H9 (cell line): ENCODE measurements around the gene THSD7A. TPM values are rescaled to one million over a fixed set of nuclear protein-coding genes. Genes with fewer than 3 reads are reported as not detected.

Source experiments
- DNase-seq: peaks from one replicate; pipeline ENCODE4 v3.0.0-alpha.2; 2017
- H2AFZ ChIP-seq: one replicate; pipeline ENCODE4 v1.6.1; 2013; ENCODE audit warnings: mild to moderate bottlenecking, low read length, control low read depth, moderate library complexity
- H2AK5ac ChIP-seq: 2 replicates; pipeline ENCODE4 v1.6.1; 2013; ENCODE audit warnings: low read length, control low read depth, mixed read lengths; ENCODE audit not compliant: insufficient read length
- H2BK120ac ChIP-seq: one replicate; pipeline ENCODE4 v1.6.1; 2013; ENCODE audit warnings: low read depth, mild to moderate bottlenecking, low read length, control low read depth, inconsistent platforms; ENCODE audit not compliant: poor library complexity, severe bottlenecking
- H2BK12ac ChIP-seq: 2 replicates; pipeline ENCODE4 v1.6.1; 2013; ENCODE audit warnings: low read length, control low read depth, mixed read lengths, low read depth; ENCODE audit not compliant: insufficient read length
- H2BK15ac ChIP-seq: 2 replicates; pipeline ENCODE4 v1.6.1; 2013; ENCODE audit warnings: low read depth, low read length, control low read depth
- H2BK20ac ChIP-seq: one replicate; pipeline ENCODE4 v1.6.1; 2013; ENCODE audit warnings: low read depth, mild to moderate bottlenecking, low read length, control low read depth, inconsistent platforms; ENCODE audit not compliant: poor library complexity, severe bottlenecking
- H2BK5ac ChIP-seq: 2 replicates; pipeline ENCODE4 v1.6.1; 2013; ENCODE audit warnings: low read length, control low read depth, mixed read lengths; ENCODE audit not compliant: insufficient read length
- H3K14ac ChIP-seq: 2 replicates; pipeline ENCODE4 v1.6.1; 2013; ENCODE audit warnings: low read length, control low read depth; ENCODE audit not compliant: insufficient read depth
- H3K18ac ChIP-seq: 2 replicates; pipeline ENCODE4 v1.6.1; 2013; ENCODE audit warnings: low read depth, mild to moderate bottlenecking, mixed read lengths, low read length, control low read depth; ENCODE audit not compliant: insufficient read length
- H3K23ac ChIP-seq: 2 replicates; pipeline ENCODE4 v1.6.1; 2013; ENCODE audit warnings: low read length, control low read depth, mixed read lengths, low read depth; ENCODE audit not compliant: insufficient read length
- H3K23me2 ChIP-seq: 2 replicates; pipeline ENCODE4 v1.6.1; 2013; ENCODE audit warnings: low read depth, mild to moderate bottlenecking, mixed read lengths, low read length, control low read depth; ENCODE audit not compliant: insufficient read length, poor library complexity, severe bottlenecking
- H3K27ac ChIP-seq: 2 replicates; pipeline ENCODE4 v1.5.1; 2013; ENCODE audit warnings: low read length, control low read depth, mixed read lengths, low read depth; ENCODE audit not compliant: insufficient read length
- H3K27me3 ChIP-seq: 2 replicates; pipeline ENCODE4 v1.6.1; 2013; ENCODE audit warnings: low read length, control low read depth, inconsistent platforms; ENCODE audit not compliant: insufficient read depth
- H3K4ac ChIP-seq: 2 replicates; pipeline ENCODE4 v1.6.1; 2013; ENCODE audit warnings: low read depth, mild to moderate bottlenecking, control low read depth, inconsistent platforms, low read length, moderate library complexity
- H3K4me1 ChIP-seq: 2 replicates; pipeline ENCODE4 v1.6.1; 2013; ENCODE audit warnings: low read length, control low read depth, inconsistent platforms; ENCODE audit not compliant: insufficient read depth
- H3K4me2 ChIP-seq: 2 replicates; pipeline ENCODE4 v1.6.1; 2013; ENCODE audit warnings: low read length, control low read depth, mixed read lengths; ENCODE audit not compliant: insufficient read length, insufficient read depth
- H3K56ac ChIP-seq: 2 replicates; pipeline ENCODE4 v1.6.1; 2013; ENCODE audit warnings: low read depth, mild to moderate bottlenecking, mixed read lengths, low read length, control low read depth; ENCODE audit not compliant: insufficient read length
- H3K79me1 ChIP-seq: 2 replicates; pipeline ENCODE4 v1.6.1; 2013; ENCODE audit warnings: low read depth, mild to moderate bottlenecking, moderate library complexity, low read length, control low read depth, inconsistent platforms; ENCODE audit not compliant: insufficient read depth, poor library complexity, severe bottlenecking
- H3K79me2 ChIP-seq: 2 replicates; pipeline ENCODE4 v1.6.1; 2013; ENCODE audit warnings: low read length, control low read depth, inconsistent platforms; ENCODE audit not compliant: insufficient read depth
- H3K9ac ChIP-seq: 2 replicates; pipeline ENCODE4 v1.6.1; 2013; ENCODE audit warnings: low read length, control low read depth, mixed read lengths; ENCODE audit not compliant: insufficient read length; ENCODE audit errors: extremely low read depth
- H3K9me3 ChIP-seq: one replicate; pipeline ENCODE4 v1.6.1; 2013; ENCODE audit warnings: low read depth, low read length, inconsistent platforms; ENCODE audit not compliant: control insufficient read depth
- H3T11ph ChIP-seq: one replicate; pipeline ENCODE4 v1.6.1; 2013; ENCODE audit warnings: mild to moderate bottlenecking, low read length, control low read depth, inconsistent platforms
- H4K20me1 ChIP-seq: one replicate; pipeline ENCODE4 v1.6.1; 2013; ENCODE audit not compliant: control insufficient read depth, insufficient read length, insufficient read depth
- H4K5ac ChIP-seq: 2 replicates; pipeline ENCODE4 v1.6.1; 2013; ENCODE audit warnings: low read depth, mild to moderate bottlenecking, mixed read lengths, low read length, control low read depth; ENCODE audit not compliant: insufficient read length
- H4K8ac ChIP-seq: replicated peaks from 2 replicates; pipeline ENCODE4 v1.6.1; 2013; ENCODE audit warnings: low read length, control low read depth, mixed read lengths, low read depth; ENCODE audit not compliant: insufficient read length
- H4K91ac ChIP-seq: 2 replicates; pipeline ENCODE4 v1.6.1; 2013; ENCODE audit warnings: low read depth, mild to moderate bottlenecking, moderate library complexity, mixed read lengths, low read length, control low read depth; ENCODE audit not compliant: insufficient read length
- H3K27ac Mint-ChIP-seq, 3 experiments: 2 replicates in 2 of 3; 3 replicates in 1 of 3; pipeline ENCODE4 v1.8.0; 2020 to 2021; ENCODE audit warnings: mixed read lengths in 3 of 3, mild to moderate bottlenecking in 1 of 3, moderate library complexity in 1 of 3
- H3K27me3 Mint-ChIP-seq: 2 replicates; pipeline ENCODE4 v1.8.0; 2021; ENCODE audit warnings: low read depth, mild to moderate bottlenecking, moderate library complexity, mixed read lengths
- H3K36me3 Mint-ChIP-seq, 3 experiments: 2 replicates in 2 of 3; 3 replicates in 1 of 3; pipeline ENCODE4 v1.8.0; 2020 to 2021; ENCODE audit warnings: low read depth in 3 of 3, mixed read lengths in 3 of 3; ENCODE audit not compliant: insufficient read depth in 1 of 3
- H3K4me1 Mint-ChIP-seq, 2 experiments: 2 replicates each; pipeline ENCODE4 v1.8.0; 2020; ENCODE audit warnings: mixed read lengths in 2 of 2
- H3K4me3 Mint-ChIP-seq, 2 experiments: 2 replicates in 1 of 2; 3 replicates in 1 of 2; pipeline ENCODE4 v1.8.0; 2020 to 2021; ENCODE audit warnings: mild to moderate bottlenecking in 2 of 2, mixed read lengths in 2 of 2, moderate library complexity in 1 of 2
- H3K9me3 Mint-ChIP-seq, 2 experiments: 2 replicates in 1 of 2; 3 replicates in 1 of 2; pipeline ENCODE4 v1.8.0; 2020; ENCODE audit warnings: mild to moderate bottlenecking in 2 of 2, mixed read lengths in 2 of 2, moderate library complexity in 1 of 2
- CTCF ChIP-seq: fragments of 200-600 bp; sonication (generic); conservative IDR thresholded peaks from 3 replicates; pipeline ENCODE4 v1.8.0; 2021; ENCODE audit warnings: antibody characterized with exemption, mild to moderate bottlenecking
- WGBS: extraction: QIAGEN DNeasy Blood & Tissue Kit; methylation state at CpG from one replicate; pipeline ENCODE4 v1.1.7; 2013; ENCODE audit warnings: missing lambda C conversion rate, low lambda C conversion rate, mixed read lengths; ENCODE audit not compliant: insufficient read length; ENCODE audit errors: extremely low coverage; 5-methylcytosine and 5-hydroxymethylcytosine counted together
- total RNA-seq: library from RNA; stranded (reverse); gene quantifications from 2 replicates; pipeline ENCODE4 v1.2.1, GENCODE V29; 2021

The THSD7A gene
- total RNA-seq, 1 experiment from 2014 or later = 0.42 TPM

GRCh38 chr7:11807000-11807399 lies 25.0 kb downstream of the THSD7A start:
- H4K5ac ChIP-seq = no peak overlapping the region
- no peaks in the 10 kb centered on the region for H4K20me1 ChIP-seq
- H3K4me1 Mint-ChIP-seq = peaks cover 2 to 6% of the 10 kb centered on the region in 2 experiments
- no peak overlapping the region for H4K91ac ChIP-seq
- H3K9me3 ChIP-seq = no peaks in the 10 kb centered on the region
- no peak overlapping the region for H2BK12ac ChIP-seq
- no peak overlapping the region for H2BK15ac ChIP-seq
- H3K27ac ChIP-seq = no peak overlapping the region
- no peak overlapping the region for H2BK120ac ChIP-seq
- H3K27me3 Mint-ChIP-seq = no peaks in the 10 kb centered on the region
- H3K4me2 ChIP-seq = no peak overlapping the region
- no peak overlapping the region for H3K23ac ChIP-seq
- no peaks in the 10 kb centered on the region for H3K27me3 ChIP-seq
- H2AK5ac ChIP-seq = no peak overlapping the region
- no peaks in the 10 kb centered on the region for H3K23me2 ChIP-seq
- no peak overlapping the region for H3T11ph ChIP-seq
- H3K9ac ChIP-seq = no peak overlapping the region
- H3K9me3 Mint-ChIP-seq = no peaks in the 10 kb centered on the region
- no peaks in the 10 kb centered on the region for H3K36me3 Mint-ChIP-seq
- no peak overlapping the region for H2AFZ ChIP-seq
- H3K4ac ChIP-seq = no peak overlapping the region
- no peak overlapping the region for H2BK20ac ChIP-seq
- H3K56ac ChIP-seq = no peak overlapping the region
- no peaks in the 10 kb centered on the region for H3K79me2 ChIP-seq
- no peak overlapping the region for H3K18ac ChIP-seq
- no peak overlapping the region for H3K4me3 Mint-ChIP-seq
- DNase-seq = no peak
- no peaks in the 10 kb centered on the region for H3K4me1 ChIP-seq
- H4K8ac ChIP-seq = no peak overlapping the region
- H3K14ac ChIP-seq = no peak overlapping the region
- no peak for TF ChIP-seq CTCF
- WGBS = no CpG with 5 or more reads among the region's 2 CpGs
- H3K27ac Mint-ChIP-seq = no peak overlapping the region
- no peaks in the 10 kb centered on the region for H3K79me1 ChIP-seq
- H2BK5ac ChIP-seq = no peak overlapping the region
